ENCODE data around the gene CD1B.
"Not testable (repeated sequence)": the region's sequence is repeated elsewhere in the genome, so short reads cannot be mapped to it uniquely, and the experiment has no call there.

CD1B gene

GRCh38 chr1:158331481-158332150 is at the start of gene CD1B:
TSS of gene CD1B (minus strand) at chr1:158331531. CDS start at chr1:158331423, 108 bp downstream.
- no peak within 1 kb of the TSS for H3K27ac ChIP-seq
- intact Hi-C loops (cut with DNase I; ENCODE audit: low total_unique reads) = no loop called here
- TF ChIP-seq CTCF (IDR thresholded peaks at IDR 0.05) = no peak
- H3K9me3 ChIP-seq = no peaks in the 10 kb centered on the region
- H3K27me3 ChIP-seq = no peaks in the 10 kb centered on the region
- H3K4me3 ChIP-seq = no peak within 1 kb of the TSS
- no peaks in the 10 kb centered on the region for H3K36me3 ChIP-seq
- no peak for DNase-seq
- H3K4me1 ChIP-seq = no peaks in the 10 kb centered on the region

GRCh38 chr1:158374860-158375259 is 43.5 kb upstream of the CD1B start:
- no peak for DNase-seq
- Histone ChIP-seq H3K27me3 (no peaks in the 10 kb centered on the region), H3K27ac (no peak overlapping the region), H3K9me3 (peaks cover 0 to 23% (median 13%) of the 10 kb centered on the region in 3 donors), H3K4me3 (no peak overlapping the region), H3K4me1 (no peaks in the 10 kb centered on the region), H3K36me3 (no peaks in the 10 kb centered on the region)
- intact Hi-C loops (cut with DNase I; ENCODE audit: low total_unique reads) = no loop called here
- no peak for TF ChIP-seq CTCF (IDR thresholded peaks at IDR 0.05)

GRCh38 chr1:158374101-158374500 is 42.8 kb upstream of the CD1B start:
- intact Hi-C loops (cut with DNase I; ENCODE audit: low total_unique reads); H3K4me3 ChIP-seq; H3K4me1 ChIP-seq; H3K27me3 ChIP-seq; DNase-seq; H3K36me3 ChIP-seq; H3K27ac ChIP-seq: not testable (repeated sequence)
- peaks cover 0 to 23% (median 13%) of the 10 kb centered on the region in 3 donors for H3K9me3 ChIP-seq

- Histone ChIP-seq H3K4me1 (no peaks in the 10 kb centered on the region), H3K9me3 (peaks cover 0 to 23% (median 13%) of the 10 kb centered on the region in 3 donors), H3K27ac (no peak overlapping the region), H3K27me3 (no peaks in the 10 kb centered on the region), H3K4me3 (no peak overlapping the region), H3K36me3 (no peaks in the 10 kb centered on the region)
- DNase-seq = no peak
- intact Hi-C loops (cut with DNase I; ENCODE audit: low total_unique reads) = no loop called here
- TF ChIP-seq CTCF (IDR thresholded peaks at IDR 0.05) = no peak
These were observed 40.0 kb upstream of the CD1B start for GRCh38 chr1:158371188-158371953.

DNA sequence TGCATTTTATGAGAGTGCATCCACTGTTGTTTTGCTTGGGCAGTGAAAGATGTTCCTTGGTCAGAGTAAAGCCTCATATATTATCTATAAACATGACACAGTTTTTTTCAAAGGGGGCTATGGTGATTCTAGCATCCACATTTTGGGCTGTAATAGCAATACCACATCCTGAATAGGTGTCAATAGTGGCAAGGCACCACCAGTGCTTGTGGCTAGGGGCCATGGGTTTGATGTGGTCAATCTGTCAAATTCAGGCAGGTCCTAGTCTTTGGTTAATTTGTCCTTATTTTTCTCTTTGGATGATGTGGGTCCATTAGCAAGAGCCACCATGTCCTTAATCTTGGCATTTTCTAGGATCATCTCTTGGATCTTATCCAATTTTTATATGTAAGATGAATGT is 35.5 kb upstream of the CD1B start:
- no peak for TF ChIP-seq CTCF (IDR thresholded peaks at IDR 0.05)
- intact Hi-C loops (cut with DNase I; ENCODE audit: low total_unique reads) = no loop called here
- Histone ChIP-seq H3K27me3 (no peaks in the 10 kb centered on the region), H3K4me3 (no peak overlapping the region), H3K36me3 (no peaks in the 10 kb centered on the region), H3K27ac (no peak overlapping the region), H3K9me3 (peaks cover 0 to 8% (median 3%) of the 10 kb centered on the region in 3 donors), H3K4me1 (no peaks in the 10 kb centered on the region)
- DNase-seq = no peak

DNA sequence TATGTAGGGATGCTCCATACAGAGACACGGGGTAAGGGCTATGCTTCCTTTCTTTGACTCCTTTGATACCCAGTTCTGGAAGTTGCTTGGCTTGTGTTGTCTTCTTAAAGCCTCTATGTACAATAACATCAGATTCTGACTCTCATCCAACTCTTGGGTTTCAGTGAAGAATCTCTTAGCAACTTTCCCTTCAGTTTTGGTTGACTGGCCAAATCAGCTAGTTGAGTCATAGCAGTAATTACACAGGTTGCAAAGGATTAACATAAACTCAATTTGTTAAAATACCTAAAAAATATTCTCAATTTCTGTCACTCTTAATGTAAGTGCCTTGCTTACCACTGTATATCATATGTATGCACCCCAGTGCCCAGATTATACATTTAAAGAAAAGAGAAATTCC is 31.6 kb upstream of the CD1B start:
- no peak for TF ChIP-seq CTCF (IDR thresholded peaks at IDR 0.05)
- Histone ChIP-seq H3K36me3 (no peaks in the 10 kb centered on the region), H3K4me1 (no peaks in the 10 kb centered on the region), H3K9me3 (no peaks in the 10 kb centered on the region), H3K27ac (no peak overlapping the region), H3K27me3 (no peaks in the 10 kb centered on the region), H3K4me3 (no peak overlapping the region)
- intact Hi-C loops (cut with DNase I; ENCODE audit: low total_unique reads) = no loop called here
- DNase-seq = no peak

All from tibial artery (tissue), 4 donors.